ENCODE data around the gene TREML1. TPM values are rescaled to one million over a fixed set of nuclear protein-coding genes. Genes with fewer than 3 reads are reported as not detected.

Gene TREML1
- total and polyA plus RNA-seq, 2 experiments from 2014 or later: not detected

- no peak for TF ChIP-seq REST (IDR thresholded peaks at IDR 0.05; ENCODE audit: unreplicated experiment)
- TF ChIP-seq ETS1 (IDR thresholded peaks at IDR 0.05): no peak
- no peak for TF ChIP-seq JUNB (IDR thresholded peaks at IDR 0.05; ENCODE audit: unreplicated experiment)
- no peak for TF ChIP-seq CTCF (conservative IDR thresholded peaks at IDR 0.05; ENCODE audit: low read depth in 2 of 2)
- no peak for TF ChIP-seq STAT1 (IDR thresholded peaks at IDR 0.05; ENCODE audit: unreplicated experiment)
- TF ChIP-seq CREB1 (CRISPR knock-in tag; IDR thresholded peaks at IDR 0.05; ENCODE audit: low read depth): no peak
Observed at GRCh38 chr6:41159415-41160082, 5.4 kb upstream of the TREML1 start (continued).

- no peak for DNase-seq (ENCODE audit: low spot score)
- Histone ChIP-seq H3K4me1 (ENCODE audit: insufficient read depth) (peaks cover 9% of the 10 kb centered on the region), H3K36me3 (ENCODE audit: insufficient read depth) (no peaks in the 10 kb centered on the region), H3K4me2 (no peak overlapping the region), H3K4me3 (no peak overlapping the region), H3K27ac (ENCODE audit: low read depth) (no peak overlapping the region), H3K79me2 (replicated peaks; ENCODE audit: insufficient read depth) (no peaks in the 10 kb centered on the region), H3K27me3 (ENCODE audit: insufficient read depth) (no peaks in the 10 kb centered on the region), H4K20me1 (replicated peaks; ENCODE audit: insufficient read depth) (no peaks in the 10 kb centered on the region), H3K9me2 (ENCODE audit: insufficient read depth) (peaks cover 8% of the 10 kb centered on the region; the same call in 1 of the 2 replicates), H2AFZ (no peak overlapping the region), H3F3A (replicated peaks; ENCODE audit: low read depth) (no peaks in the 10 kb centered on the region)
- H3K27ac Mint-ChIP-seq: no peak overlapping the region
- H3K36me3 Mint-ChIP-seq (ENCODE audit: low read depth): no peaks in the 10 kb centered on the region; the same call in 2 of the 3 replicates
- H3K27me3 Mint-ChIP-seq (ENCODE audit: insufficient read depth, low read depth, poor library complexity): peaks cover 9% of the 10 kb centered on the region
- no peaks in the 10 kb centered on the region; the same call in 2 of the 3 replicates for H3K9me3 Mint-ChIP-seq
- ATAC-seq: no peak
- H3K4me1 Mint-ChIP-seq: peaks cover 8% of the 10 kb centered on the region
- H3K4me3 Mint-ChIP-seq: no peak overlapping the region
- TF ChIP-seq CREB1 (CRISPR knock-in tag; IDR thresholded peaks at IDR 0.05; ENCODE audit: low read depth): no peak
- TF ChIP-seq ETS1 (IDR thresholded peaks at IDR 0.05): no peak
- TF ChIP-seq CTCF (conservative IDR thresholded peaks at IDR 0.05; ENCODE audit: low read depth in 2 of 2): no peak
- no peak for TF ChIP-seq NANOG (IDR thresholded peaks at IDR 0.05; ENCODE audit: borderline replicate concordance)
- TF ChIP-seq ZNF331 (CRISPR knock-in tag; IDR thresholded peaks at IDR 0.05; ENCODE audit: low read depth): no peak
Observed at GRCh38 chr6:41157323-41157722, 3.2 kb upstream of the TREML1 start.

Measured in GM23338 (cell line).